ENCODE data around the gene ABCC8. TPM values are rescaled to one million over a fixed set of nuclear protein-coding genes. Genes with fewer than 3 reads are reported as not detected.

ABCC8 gene
- total and polyA plus RNA-seq, 2 donors (not counting 3 experiments of a cell fraction or from before 2014, with no cell fraction given): not detected

GRCh38 chr11:17460406-17460805, 16.2 kb downstream of the ABCC8 start:
- H2AFZ ChIP-seq (ENCODE audit: low read depth, low read length): no peak overlapping the region
- no peak overlapping the region for H3K27ac ChIP-seq (ENCODE audit: insufficient read depth, low read depth, low read length)
- intact Hi-C loops (cut with micrococcal nuclease): no loop called here
- H3K79me2 ChIP-seq (ENCODE audit: control insufficient read depth, insufficient read depth, low read length): no peaks in the 10 kb centered on the region
- TF ChIP-seq EZH2 (IDR thresholded peaks at IDR 0.05; ENCODE audit: borderline replicate concordance, low read depth, low read length, severe bottlenecking) (no peak), MYC (IDR thresholded peaks at IDR 0.05; ENCODE audit: low read depth, low read length) (no peak)
- H4K20me1 ChIP-seq (replicated peaks; ENCODE audit: control insufficient read depth, extremely low read depth, insufficient read depth, low read length): no peaks in the 10 kb centered on the region
- H3K4me3 ChIP-seq (replicated peaks in 1 of 3; ENCODE audit: insufficient read depth in 1 of 3, low read depth in 1 of 3, low read length in 3 of 3): no peak overlapping the region
- H3K9me1 ChIP-seq (replicated peaks; ENCODE audit: control insufficient read depth, extremely low read depth, insufficient read depth, low read length): no peaks in the 10 kb centered on the region
- FAIRE-seq (no peak), DNase-seq (ENCODE audit: low read depth, low spot score) (no peak)
- dilution Hi-C loops (cut with MboI; ENCODE audit: extremely low pct_ligation_motif_present, low sequenced_read_pairs): no loop called here
- CTCF ChIA-PET: interaction anchor here (1.7 kb wide), 1 partner anchor 38 kb away, joined by 3 read pairs; no protein-coding TSS in a partner anchor
- H3K36me3 ChIP-seq (ENCODE audit: control insufficient read depth in 2 of 2, extremely low read depth in 1 of 2, insufficient read depth in 2 of 2, low read length in 2 of 2): no peaks in the 10 kb centered on the region
- H3K9ac ChIP-seq (replicated peaks; ENCODE audit: extremely low read depth, insufficient read depth, low read length): no peak overlapping the region
- H3K27me3 ChIP-seq (ENCODE audit: control insufficient read depth in 2 of 2, insufficient read depth in 2 of 2, low read length in 2 of 2): peaks cover 6 to 11% of the 10 kb centered on the region in 2 experiments
- POLR2A ChIA-PET: no interaction called here
- H3K4me2 ChIP-seq (ENCODE audit: insufficient read depth, low read length): no peak overlapping the region
- H3K9me3 ChIP-seq (replicated peaks; ENCODE audit: control insufficient read depth, insufficient read depth, low read length): no peaks in the 10 kb centered on the region
- no TSS peak for BruUV-seq (replicated peaks)
- no peaks in the 10 kb centered on the region for H3K4me1 ChIP-seq (ENCODE audit: control insufficient read depth, extremely low read depth, insufficient read depth, low read length)

GRCh38 chr11:17459236-17459896, 17.3 kb downstream of the ABCC8 start:
- TF ChIP-seq JUN (IDR thresholded peaks at IDR 0.05; ENCODE audit: borderline replicate concordance, insufficient read depth, insufficient read length, low read depth): no peak
- TF ChIP-seq FOS (IDR thresholded peaks at IDR 0.05; ENCODE audit: borderline replicate concordance, insufficient read depth, low read length): no peak
- TF ChIP-seq EZH2 (IDR thresholded peaks at IDR 0.05; ENCODE audit: borderline replicate concordance, low read depth, low read length, severe bottlenecking): no peak
- no peak for TF ChIP-seq MAX (IDR thresholded peaks at IDR 0.05; ENCODE audit: insufficient read depth, insufficient read length)
- TF ChIP-seq GATA2 (IDR thresholded peaks at IDR 0.05; ENCODE audit: insufficient read depth, insufficient read length, low read depth, low read length): no peak
- no peak for DNase-seq (ENCODE audit: low read depth, low spot score)
- H3K4me1 ChIP-seq (ENCODE audit: control insufficient read depth, extremely low read depth, insufficient read depth, low read length): no peaks in the 10 kb centered on the region
- H3K4me3 ChIP-seq (replicated peaks in 1 of 3; ENCODE audit: insufficient read depth in 1 of 3, low read depth in 1 of 3, low read length in 3 of 3): no peak overlapping the region
- H2AFZ ChIP-seq (ENCODE audit: low read depth, low read length): no peak overlapping the region
- H4K20me1 ChIP-seq (replicated peaks; ENCODE audit: control insufficient read depth, extremely low read depth, insufficient read depth, low read length): no peaks in the 10 kb centered on the region
- no peak overlapping the region for H3K4me2 ChIP-seq (ENCODE audit: insufficient read depth, low read length)
- H3K9ac ChIP-seq (replicated peaks; ENCODE audit: extremely low read depth, insufficient read depth, low read length): no peak overlapping the region
- no peaks in the 10 kb centered on the region for H3K36me3 ChIP-seq (ENCODE audit: control insufficient read depth in 2 of 2, extremely low read depth in 1 of 2, insufficient read depth in 2 of 2, low read length in 2 of 2)
- ChIA-PET POLR2A (no interaction called here), CTCF (no interaction called here)
- peaks cover 6 to 11% of the 10 kb centered on the region in 2 experiments for H3K27me3 ChIP-seq (ENCODE audit: control insufficient read depth in 2 of 2, insufficient read depth in 2 of 2, low read length in 2 of 2)
- no peak overlapping the region for H3K27ac ChIP-seq (ENCODE audit: insufficient read depth, low read depth, low read length)
- BruUV-seq (replicated peaks): no TSS peak
- H3K9me1 ChIP-seq (replicated peaks; ENCODE audit: control insufficient read depth, extremely low read depth, insufficient read depth, low read length): no peaks in the 10 kb centered on the region
- H3K79me2 ChIP-seq (ENCODE audit: control insufficient read depth, insufficient read depth, low read length): no peaks in the 10 kb centered on the region
- no peak for FAIRE-seq
- intact Hi-C loops (cut with micrococcal nuclease) (no loop called here), dilution Hi-C loops (cut with MboI; ENCODE audit: extremely low pct_ligation_motif_present, low sequenced_read_pairs) (no loop called here)
- no peaks in the 10 kb centered on the region for H3K9me3 ChIP-seq (replicated peaks; ENCODE audit: control insufficient read depth, insufficient read depth, low read length)

Measured in endothelial cell of umbilical vein (primary cell).